H1 (cell line): ENCODE measurements around the gene CHRM3. TPM values are rescaled to one million over a fixed set of nuclear protein-coding genes. Genes with fewer than 3 reads are reported as not detected.

Experiments used
- CTCF ChIA-PET: fragments of 300-600 bp; sonication (Branson Sonifier 250); formaldehyde crosslinking; loops from one replicate; lab custom pipeline; 2021; ENCODE audit not compliant: partially characterized antibody; lab: Charles Lee
- POLR2A ChIA-PET: fragments of 300-600 bp; sonication (Branson Sonifier 250); formaldehyde crosslinking; loops from one replicate; lab custom pipeline; 2021; ENCODE audit warnings: inconsistent platforms; ENCODE audit not compliant: partially characterized antibody; lab: Charles Lee
- DNase-seq, 2 experiments: peaks; one replicate each; pipeline versions ENCODE4 v3.0.0 to v3.0.0-alpha.2; 2010 to 2022; ENCODE audit warnings: low spot score in 2 of 2, low read depth in 1 of 2, mixed read lengths in 1 of 2
- FAIRE-seq: peaks from 2 replicates; lab custom pipeline; 2011; peaks lifted over from hg19 to GRCh38; lab: Jason Lieb, UNC
- H2AFZ ChIP-seq: 2 replicates; pipeline ENCODE4 v1.8.1; 2012; ENCODE audit warnings: low read length, inconsistent platforms
- H2AK5ac ChIP-seq: 2 replicates; pipeline ENCODE4 v1.6.1; 2013; ENCODE audit warnings: low read depth, low read length
- H2BK120ac ChIP-seq: replicated peaks from 2 replicates; pipeline ENCODE3; 2013; ENCODE audit warnings: low read depth, low read length, inconsistent platforms
- H2BK12ac ChIP-seq: 2 replicates; pipeline ENCODE4 v1.6.1; 2013; ENCODE audit warnings: low read depth, low read length
- H2BK15ac ChIP-seq: 2 replicates; pipeline ENCODE4 v1.6.1; 2013; ENCODE audit warnings: low read length
- H2BK20ac ChIP-seq: 2 replicates; pipeline ENCODE4 v1.6.1; 2013; ENCODE audit warnings: low read length
- H2BK5ac ChIP-seq: 2 replicates; pipeline ENCODE4 v1.6.1; 2013; ENCODE audit warnings: low read depth, low read length
- H3K14ac ChIP-seq: 2 replicates; pipeline ENCODE4 v1.6.1; 2013; ENCODE audit warnings: inconsistent platforms; ENCODE audit not compliant: insufficient read length
- H3K18ac ChIP-seq: 2 replicates; pipeline ENCODE4 v1.6.1; 2013; ENCODE audit warnings: low read length; ENCODE audit errors: extremely low read depth
- H3K23ac ChIP-seq: 2 replicates; pipeline ENCODE4 v1.6.1; 2013; ENCODE audit warnings: inconsistent platforms; ENCODE audit not compliant: insufficient read length
- H3K23me2 ChIP-seq: 2 replicates; pipeline ENCODE4 v1.6.1; 2013; ENCODE audit warnings: low read depth, low read length
- H3K27ac ChIP-seq: 2 replicates; pipeline ENCODE4 v1.6.1; 2011; ENCODE audit warnings: low read depth, low read length, inconsistent platforms
- H3K27me3 ChIP-seq, 4 experiments: replicated peaks in 1 of 4; 1 replicate in 1 of 4; 2 replicates in 3 of 4; pipeline versions ENCODE4 v1.6.1 to v1.8.1; 2011 to 2013; ENCODE audit warnings: low read length in 3 of 4, mild to moderate bottlenecking in 3 of 4, inconsistent platforms in 2 of 4, mixed read lengths in 2 of 4, moderate library complexity in 1 of 4; ENCODE audit not compliant: control insufficient read depth in 3 of 4, insufficient read depth in 3 of 4; ENCODE audit errors: extremely low read depth in 1 of 4
- H3K36me3 ChIP-seq, 4 experiments: 2 replicates each; pipeline versions ENCODE4 v1.6.1 to v1.8.1; 2011 to 2013; ENCODE audit warnings: mild to moderate bottlenecking in 4 of 4, low read length in 3 of 4, moderate library complexity in 2 of 4, control low read depth in 1 of 4, inconsistent platforms in 1 of 4; ENCODE audit not compliant: insufficient read depth in 4 of 4, control insufficient read depth in 2 of 4
- H3K4ac ChIP-seq: replicated peaks from 2 replicates; pipeline ENCODE3; 2013; ENCODE audit warnings: low read length, low read depth, mixed read lengths, inconsistent platforms; ENCODE audit not compliant: insufficient read length
- H3K4me1 ChIP-seq, 4 experiments: replicated peaks in 1 of 4; 1 replicate in 1 of 4; 2 replicates in 3 of 4; pipeline versions ENCODE4 v1.6.1 to v1.8.1; 2011 to 2013; ENCODE audit warnings: low read length in 3 of 4, inconsistent platforms in 2 of 4, mixed read lengths in 1 of 4; ENCODE audit not compliant: insufficient read depth in 4 of 4, control insufficient read depth in 3 of 4
- H3K4me2 ChIP-seq, 2 experiments: 2 replicates each; pipeline versions ENCODE4 v1.6.1 to v1.8.1; 2011 to 2013; ENCODE audit warnings: low read depth in 2 of 2, low read length in 2 of 2, control low read depth in 1 of 2, inconsistent platforms in 1 of 2, mild to moderate bottlenecking in 1 of 2; ENCODE audit not compliant: insufficient read depth in 1 of 2
- H3K4me3 ChIP-seq, 4 experiments: fragments of 200-600, 300-600 bp in 1 of 4; sonication (generic), shearing (Covaris generic), sonication (Bioruptor Twin) in 1 of 4; 2 replicates each; pipeline versions ENCODE4 v1.5.1 to v1.8.1; 2011 to 2016; ENCODE audit warnings: low read length in 4 of 4, low read depth in 3 of 4, control low read depth in 2 of 4, inconsistent platforms in 2 of 4, mild to moderate bottlenecking in 2 of 4, mixed read lengths in 1 of 4, moderate library complexity in 1 of 4; ENCODE audit not compliant: insufficient read depth in 2 of 4; ENCODE audit errors: extremely low read depth in 1 of 4
- H3K56ac ChIP-seq: replicated peaks from 2 replicates; pipeline ENCODE3; 2013; ENCODE audit warnings: low read depth, mild to moderate bottlenecking, mixed read lengths, low read length, inconsistent platforms; ENCODE audit not compliant: insufficient read length
- H3K79me1 ChIP-seq: 2 replicates; pipeline ENCODE4 v1.6.1; 2013; ENCODE audit warnings: low read depth, low read length, control low read depth
- H3K79me2 ChIP-seq, 2 experiments: 2 replicates each; pipeline versions ENCODE4 v1.6.1 to v1.8.1; 2012 to 2013; ENCODE audit warnings: low read length in 2 of 2, mild to moderate bottlenecking in 2 of 2, inconsistent platforms in 1 of 2; ENCODE audit not compliant: insufficient read depth in 2 of 2, control insufficient read depth in 1 of 2
- H3K9ac ChIP-seq, 4 experiments: replicated peaks in 1 of 4; 1 replicate in 1 of 4; 2 replicates in 3 of 4; pipeline versions ENCODE4 v1.6.1 to v1.8.1; 2011 to 2013; ENCODE audit warnings: low read depth in 3 of 4, low read length in 3 of 4, control low read depth in 2 of 4, mild to moderate bottlenecking in 2 of 4, moderate library complexity in 2 of 4, inconsistent platforms in 1 of 4; ENCODE audit errors: extremely low read depth in 1 of 4
- H3K9me3 ChIP-seq, 2 experiments: 2 replicates each; pipeline versions ENCODE4 v1.6.1 to v1.8.1; 2012 to 2013; ENCODE audit warnings: mild to moderate bottlenecking in 2 of 2, moderate library complexity in 2 of 2, control low read depth in 1 of 2, inconsistent platforms in 1 of 2, low read depth in 1 of 2, low read length in 1 of 2, mixed read lengths in 1 of 2; ENCODE audit not compliant: insufficient read depth in 2 of 2
- H4K20me1 ChIP-seq, 2 experiments: replicated peaks in 1 of 2; 2 replicates each; pipeline versions ENCODE3 to v1.8.1; 2011 to 2013; ENCODE audit warnings: inconsistent platforms in 2 of 2, low read length in 2 of 2, mild to moderate bottlenecking in 1 of 2; ENCODE audit not compliant: insufficient read depth in 2 of 2, control insufficient read depth in 1 of 2
- H4K5ac ChIP-seq: 2 replicates; pipeline ENCODE4 v1.6.1; 2013; ENCODE audit warnings: low read length, low read depth, mixed read lengths, inconsistent platforms; ENCODE audit not compliant: insufficient read length
- H4K8ac ChIP-seq: 2 replicates; pipeline ENCODE4 v1.8.0; 2013; ENCODE audit warnings: mild to moderate bottlenecking, moderate library complexity, low read length, inconsistent platforms; ENCODE audit not compliant: insufficient read depth; ENCODE audit errors: extremely low read depth
- H4K91ac ChIP-seq: replicated peaks from 2 replicates; pipeline ENCODE3; 2013; ENCODE audit warnings: low read length, mixed read lengths, inconsistent platforms; ENCODE audit not compliant: insufficient read length
- ATF2 ChIP-seq: IDR thresholded peaks from 2 replicates; pipeline ENCODE4 v1.6.1; 2012; ENCODE audit warnings: low read length, inconsistent platforms
- CBX5 ChIP-seq: fragments of 300-800, 300-1000 bp; sonication (generic); IDR thresholded peaks from 2 replicates; pipeline ENCODE4 v1.7.1; 2016; ENCODE audit warnings: antibody characterized with exemption, low read length, low read depth
- CBX8 ChIP-seq: fragments of 300-800, 300-1000 bp; sonication (generic); IDR thresholded peaks from 2 replicates; pipeline ENCODE4 v1.7.1; 2016; ENCODE audit warnings: low read depth, low read length, borderline replicate concordance
- CEBPB ChIP-seq: IDR thresholded peaks from 2 replicates; pipeline ENCODE4 v1.6.1; 2012; ENCODE audit warnings: low read depth, low read length
- CHD1 ChIP-seq: IDR thresholded peaks from 2 replicates; pipeline ENCODE4 v1.6.1; 2012; ENCODE audit warnings: low read depth, low read length, improper control_type of control experiment
- KDM1A ChIP-seq: fragments of 200-600, 300-600 bp; sonication (generic); IDR thresholded peaks from 2 replicates; pipeline ENCODE4 v1.7.1; 2016; ENCODE audit warnings: mild to moderate bottlenecking, low read length, borderline replicate concordance
- MAFK ChIP-seq: IDR thresholded peaks from 2 replicates; pipeline ENCODE4 v1.6.1; 2012; ENCODE audit warnings: low read depth, mild to moderate bottlenecking, improper control_type of control experiment, low read length
- POLR2A ChIP-seq, 2 experiments: IDR thresholded peaks; 1 replicate in 1 of 2; 2 replicates in 1 of 2; pipeline ENCODE4 v1.6.1; 2011; ENCODE audit warnings: low read depth in 2 of 2, low read length in 2 of 2, mild to moderate bottlenecking in 2 of 2; ENCODE audit errors: control extremely low read depth in 1 of 2
- POU5F1 ChIP-seq: IDR thresholded peaks from 2 replicates; pipeline ENCODE4 v1.6.1; 2011; ENCODE audit warnings: low read depth, mild to moderate bottlenecking, low read length, moderate library complexity
- RFX5 ChIP-seq: IDR thresholded peaks from 2 replicates; pipeline ENCODE4 v1.6.1; 2011; ENCODE audit warnings: low read depth, low read length, improper control_type of control experiment, borderline replicate concordance
- RNF2 ChIP-seq: fragments of 200-900, 300-1000 bp; sonication (generic); IDR thresholded peaks from 2 replicates; pipeline ENCODE4 v1.7.1; 2016; ENCODE audit warnings: borderline replicate concordance, low read depth, mild to moderate bottlenecking, antibody characterized with exemption, low read length; ENCODE audit not compliant: poor library complexity, severe bottlenecking; ENCODE audit errors: missing control alignments
- TEAD4 ChIP-seq: IDR thresholded peaks from 2 replicates; pipeline ENCODE4 v1.6.1; 2012; ENCODE audit warnings: low read depth, low read length, inconsistent platforms, mixed read lengths
- WGBS, 2 experiments: shearing (Covaris generic) in 1 of 2; methylation state at CpG; one replicate each; pipeline versions ENCODE4 v1.1.6 to v1.1.7; 2013 to 2015; ENCODE audit warnings: low lambda C conversion rate in 2 of 2, mixed read lengths in 2 of 2, inconsistent platforms in 1 of 2, low coverage in 1 of 2, missing lambda C conversion rate in 1 of 2; ENCODE audit not compliant: insufficient replicate concordance in 2 of 2, insufficient coverage in 1 of 2, insufficient read length in 1 of 2; ENCODE audit errors: extremely low coverage in 1 of 2, missing lambda C conversion rate in 1 of 2; 5-methylcytosine and 5-hydroxymethylcytosine counted together
- polyA plus RNA-seq, 7 experiments: library from polyadenylated mRNA; depleted of rRNA in 3 of 7; stranded (reverse) in 5 of 7; unstranded in 2 of 7; fragments of >200 nt in 5 of 7; fragments of 200-250 nt in 2 of 7; gene quantifications; 1 replicate in 5 of 7; 2 replicates in 1 of 7; 4 replicates in 1 of 7; pipeline versions ENCODE4 v1.2.1 to v1.2.3, GENCODE V29; 2011 to 2013; ENCODE audit warnings: missing spikeins in 2 of 7, mixed read lengths in 2 of 7
- total RNA-seq: library from RNA; stranded (reverse); fragmentation: NEBNext Ultra II Directional; extraction: Animal tissue kit (Norgen Biotek cat#: 25700); gene quantifications from 2 replicates; pipeline ENCODE4 v1.2.1, GENCODE V29; 2021

Gene CHRM3
- total and polyA plus RNA-seq, 2 of the 8 experiments (the other 6 are each of a cell fraction or from before 2014, with no cell fraction given), result 3.3 to 5.0 TPM

- no peaks in the 10 kb centered on the region for H3K79me2 ChIP-seq
- H2BK12ac ChIP-seq, result no peak overlapping the region
- no peak overlapping the region for H3K27ac ChIP-seq
- no peak overlapping the region for H3K9ac ChIP-seq
- H4K5ac ChIP-seq, result no peak overlapping the region
- FAIRE-seq, result no peak
- no peaks in the 10 kb centered on the region for H4K20me1 ChIP-seq
- H3K36me3 ChIP-seq, result no peaks in the 10 kb centered on the region
- no peaks in the 10 kb centered on the region for H3K4me1 ChIP-seq
- no peaks in the 10 kb centered on the region for H3K9me3 ChIP-seq
- no peak overlapping the region for H3K4me3 ChIP-seq
- no peak for DNase-seq
- WGBS, 2 experiments, result 88% methylated on average over 6 of the region's 6 CpGs; no CpG with 5 or more reads in 1 of the 2 experiments
- H3K56ac ChIP-seq, result no peak overlapping the region
- no peak overlapping the region for H3K18ac ChIP-seq
- H2BK15ac ChIP-seq, result no peak overlapping the region
- no peak overlapping the region for H3K4ac ChIP-seq
- H4K91ac ChIP-seq, result no peak overlapping the region
- H2BK120ac ChIP-seq, result no peak overlapping the region
- no peak overlapping the region for H3K4me2 ChIP-seq
- CTCF ChIA-PET, result interaction anchor here (0.6 kb wide), 1 partner anchor 700 kb away, joined by 3 read pairs; no protein-coding TSS in a partner anchor
- no peak overlapping the region for H2AK5ac ChIP-seq
- no peak overlapping the region for H3K14ac ChIP-seq
- H2BK20ac ChIP-seq, result no peak overlapping the region
- no peak overlapping the region for H2BK5ac ChIP-seq
- no peak overlapping the region for H4K8ac ChIP-seq
- H2AFZ ChIP-seq, result no peak overlapping the region
- POLR2A ChIA-PET, result no interaction called here
- no peak overlapping the region for H3K23ac ChIP-seq
- no peaks in the 10 kb centered on the region for H3K27me3 ChIP-seq
- H3K23me2 ChIP-seq, result no peaks in the 10 kb centered on the region
- no peaks in the 10 kb centered on the region for H3K79me1 ChIP-seq
- no peak for TF ChIP-seq TEAD4
- no peak for TF ChIP-seq CBX5
- no peak for TF ChIP-seq POU5F1
- TF ChIP-seq CBX8, result no peak
- no peak for TF ChIP-seq ATF2
- TF ChIP-seq KDM1A, result no peak
- TF ChIP-seq RFX5, result no peak
- TF ChIP-seq POLR2A (IDR thresholded peaks at IDR 0.05; ENCODE audit: control extremely low read depth in 1 of 2, low read depth in 2 of 2, low read length in 2 of 2), result no peak
- no peak for TF ChIP-seq MAFK
- TF ChIP-seq CEBPB, result no peak
- TF ChIP-seq RNF2, result no peak
- no peak for TF ChIP-seq CHD1
These were observed 37.6 kb upstream of the CHRM3 start for GRCh38 chr1:239348635-239349353.
